Lower lobe of right lung (tissue), 2 donors: ENCODE data around the gene ABHD12B. TPM values are rescaled to one million over a fixed set of nuclear protein-coding genes. Genes with fewer than 3 reads are reported as not detected.

Experiments
- ATAC-seq, 2 donors: fragments of 200-7000 bp; cut with Tn5 transposase; one replicate each; pipeline ENCODE4 v1.9.1; 2020 to 2022; ENCODE audit warnings: mild to moderate bottlenecking in 2 of 2, moderate library complexity in 2 of 2
- DNase-seq: peaks from one replicate; pipeline ENCODE4 v3.0.0-alpha.2; 2020
- H3K27ac ChIP-seq: fragments of 200-600 bp; one replicate; pipeline ENCODE4 v1.8.0; 2022
- H3K27me3 ChIP-seq: fragments of 200-600 bp; one replicate; pipeline ENCODE4 v1.8.0; 2022; ENCODE audit warnings: low read depth
- H3K36me3 ChIP-seq: fragments of 200-600 bp; one replicate; pipeline ENCODE4 v1.8.0; 2022; ENCODE audit warnings: mild to moderate bottlenecking
- H3K4me1 ChIP-seq: fragments of 200-600 bp; one replicate; pipeline ENCODE4 v1.8.0; 2022
- H3K4me3 ChIP-seq: fragments of 200-600 bp; one replicate; pipeline ENCODE4 v1.8.0; 2022; ENCODE audit warnings: mild to moderate bottlenecking
- H3K9me3 ChIP-seq: fragments of 200-600 bp; one replicate; pipeline ENCODE4 v1.8.0; 2022
- intact Hi-C: fragments of 100-400 bp; cut with DNase I; formaldehyde crosslinking; loops from one replicate; pipeline ENCODE4 v1.11.0; 2022
- total RNA-seq: library from RNA; stranded (reverse); fragmentation: NEBNext Ultra II Directional; extraction: Animal tissue kit (Norgen Biotek cat#: 25700); gene quantifications from one replicate; pipeline ENCODE4 v1.2.1, GENCODE V29; 2021
- TF ChIP-seq, protein P1 (sequence below): fragments of 200-600 bp; IDR thresholded peaks from one replicate; pipeline ENCODE4 v1.8.0; 2022; ENCODE audit warnings: antibody characterized with exemption, mild to moderate bottlenecking
- donor health status: DM: no; HTN: yes; CAD: no; lungs with severe emphysema.

The ABHD12B gene
- total RNA-seq, 1 donor from 2014 or later, result not detected

- no peaks in the 10 kb centered on the region for H3K9me3 ChIP-seq
- ATAC-seq (peak in 1 of 2 donors; percentile 31), DNase-seq (no peak)
- intact Hi-C loops, result no loop called here
- peak overlapping the region; percentile 75 for H3K4me3 ChIP-seq
- peak overlapping the region; percentile 82 for H3K27ac ChIP-seq
- TF ChIP-seq, protein P1, sequence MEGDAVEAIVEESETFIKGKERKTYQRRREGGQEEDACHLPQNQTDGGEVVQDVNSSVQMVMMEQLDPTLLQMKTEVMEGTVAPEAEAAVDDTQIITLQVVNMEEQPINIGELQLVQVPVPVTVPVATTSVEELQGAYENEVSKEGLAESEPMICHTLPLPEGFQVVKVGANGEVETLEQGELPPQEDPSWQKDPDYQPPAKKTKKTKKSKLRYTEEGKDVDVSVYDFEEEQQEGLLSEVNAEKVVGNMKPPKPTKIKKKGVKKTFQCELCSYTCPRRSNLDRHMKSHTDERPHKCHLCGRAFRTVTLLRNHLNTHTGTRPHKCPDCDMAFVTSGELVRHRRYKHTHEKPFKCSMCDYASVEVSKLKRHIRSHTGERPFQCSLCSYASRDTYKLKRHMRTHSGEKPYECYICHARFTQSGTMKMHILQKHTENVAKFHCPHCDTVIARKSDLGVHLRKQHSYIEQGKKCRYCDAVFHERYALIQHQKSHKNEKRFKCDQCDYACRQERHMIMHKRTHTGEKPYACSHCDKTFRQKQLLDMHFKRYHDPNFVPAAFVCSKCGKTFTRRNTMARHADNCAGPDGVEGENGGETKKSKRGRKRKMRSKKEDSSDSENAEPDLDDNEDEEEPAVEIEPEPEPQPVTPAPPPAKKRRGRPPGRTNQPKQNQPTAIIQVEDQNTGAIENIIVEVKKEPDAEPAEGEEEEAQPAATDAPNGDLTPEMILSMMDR, result no peak
- peaks cover 28% of the 10 kb centered on the region for H3K4me1 ChIP-seq
- no peaks in the 10 kb centered on the region for H3K36me3 ChIP-seq
- no peaks in the 10 kb centered on the region for H3K27me3 ChIP-seq
Observed at GRCh38 chr14:50831726-50832168, 40.1 kb upstream of the ABHD12B start.

- intact Hi-C loops, result no loop called here
- ATAC-seq (no peak), DNase-seq (no peak)
- Histone ChIP-seq H3K27me3 (no peaks in the 10 kb centered on the region), H3K36me3 (no peaks in the 10 kb centered on the region), H3K27ac (no peak overlapping the region), H3K9me3 (no peaks in the 10 kb centered on the region), H3K4me1 (peaks cover 28% of the 10 kb centered on the region), H3K4me3 (no peak overlapping the region)
- TF ChIP-seq, protein P1, result no peak
Observed at GRCh38 chr14:50832935-50833630, 38.8 kb upstream of the ABHD12B start.

DNA sequence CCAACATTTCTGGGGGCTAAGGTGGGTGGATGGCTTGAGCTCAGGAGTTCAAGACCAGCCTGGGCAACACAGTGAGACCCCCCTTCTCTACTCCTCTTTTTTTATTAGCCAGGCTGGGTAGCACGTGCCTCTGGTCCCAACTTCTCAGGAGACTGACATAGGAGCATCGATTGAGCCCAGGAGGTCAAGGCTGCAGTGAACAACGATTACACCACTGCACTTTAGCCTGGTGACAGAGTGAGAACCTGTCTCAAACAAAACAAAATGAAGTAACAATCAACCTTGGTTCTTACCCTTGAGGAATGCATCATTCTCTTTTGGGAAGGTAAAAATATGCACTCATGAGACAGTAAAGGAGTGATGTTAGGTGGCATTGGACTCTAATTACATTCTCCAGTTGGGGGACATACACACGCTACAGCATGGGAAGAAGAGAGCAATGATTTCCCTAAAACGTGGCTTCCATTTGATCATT lies 37.0 kb upstream of the ABHD12B start:
- peaks cover 11% of the 10 kb centered on the region for H3K4me1 ChIP-seq
- H3K36me3 ChIP-seq, result no peaks in the 10 kb centered on the region
- DNase-seq (no peak), ATAC-seq (no peak)
- H3K4me3 ChIP-seq, result no peak overlapping the region
- no peaks in the 10 kb centered on the region for H3K9me3 ChIP-seq
- H3K27me3 ChIP-seq, result no peaks in the 10 kb centered on the region
- no peak overlapping the region for H3K27ac ChIP-seq
- intact Hi-C loops, result no loop called here
- TF ChIP-seq, protein P1, result no peak

GRCh38 chr14:50835280-50835679 lies 36.6 kb upstream of the ABHD12B start:
- TF ChIP-seq, protein P1, result no peak
- Histone ChIP-seq H3K36me3 (no peaks in the 10 kb centered on the region), H3K4me3 (no peak overlapping the region), H3K27ac (no peak overlapping the region), H3K27me3 (no peaks in the 10 kb centered on the region), H3K4me1 (peaks cover 6% of the 10 kb centered on the region), H3K9me3 (no peaks in the 10 kb centered on the region)
- intact Hi-C loops, result no loop called here
- ATAC-seq (no peak), DNase-seq (no peak)

DNA sequence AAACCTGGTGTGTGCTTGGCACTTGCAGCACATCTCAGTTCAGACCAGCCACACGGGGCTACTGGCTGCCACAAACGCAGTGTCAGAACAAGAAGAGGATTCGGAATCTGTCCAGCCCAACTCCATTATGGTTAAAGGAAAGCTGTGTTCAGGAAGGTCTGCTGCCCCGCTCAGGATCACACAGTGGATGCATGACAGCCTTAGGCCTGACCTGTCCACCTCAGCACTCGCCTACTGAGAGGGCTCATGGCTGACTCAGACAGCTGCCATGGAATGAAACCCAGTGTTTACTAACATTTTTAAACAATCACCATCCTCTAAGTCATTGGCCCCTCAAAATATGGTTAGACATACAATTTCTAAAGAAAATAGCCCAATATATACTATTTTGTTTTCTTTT lies 35.3 kb upstream of the ABHD12B start:
- DNase-seq, result no peak
- Histone ChIP-seq H3K4me3 (no peak overlapping the region), H3K4me1 (peaks cover 6% of the 10 kb centered on the region), H3K27ac (no peak overlapping the region), H3K27me3 (no peaks in the 10 kb centered on the region), H3K9me3 (no peaks in the 10 kb centered on the region), H3K36me3 (no peaks in the 10 kb centered on the region)
- TF ChIP-seq, protein P1, result no peak
- intact Hi-C loops, result no loop called here
- ATAC-seq, result no peak
